Psoas muscle (tissue), 8 donors: ENCODE measurements around the gene TPD52L1. TPM values are rescaled to one million over a fixed set of nuclear protein-coding genes. Genes with fewer than 3 reads are reported as not detected.

ENCODE experiments used
- ATAC-seq, 4 donors: fragments of 200-7000 bp; cut with Tn5 transposase; one replicate each; pipeline ENCODE4 v1.9.1; 2020; ENCODE audit warnings: moderate library complexity in 3 of 4, mild to moderate bottlenecking in 2 of 4
- DNase-seq, 2 donors: peaks; one replicate each; pipeline ENCODE4 v3.0.0-alpha.2; 2020
- H3K27ac ChIP-seq: fragments of 200-600 bp; one replicate; pipeline ENCODE4 v1.8.0; 2022
- H3K27me3 ChIP-seq, 3 donors: fragments of 200-600 bp in 1 of 3; one replicate each; pipeline versions ENCODE4 v1.6.1 to v1.8.0; 2013 to 2022; ENCODE audit warnings: low read length in 2 of 3, mild to moderate bottlenecking in 2 of 3, moderate library complexity in 1 of 3; ENCODE audit not compliant: insufficient read depth in 3 of 3
- H3K36me3 ChIP-seq, 2 donors: fragments of 200-600 bp in 1 of 2; one replicate each; pipeline versions ENCODE4 v1.6.1 to v1.8.0; 2013 to 2022; ENCODE audit warnings: low read depth in 1 of 2, mild to moderate bottlenecking in 1 of 2, moderate library complexity in 1 of 2; ENCODE audit not compliant: insufficient read depth in 1 of 2
- H3K4me1 ChIP-seq: fragments of 200-600 bp; one replicate; pipeline ENCODE4 v1.8.0; 2022
- H3K4me3 ChIP-seq: fragments of 200-600 bp; one replicate; pipeline ENCODE4 v1.8.0; 2022; ENCODE audit warnings: mild to moderate bottlenecking
- H3K9me3 ChIP-seq: fragments of 200-600 bp; one replicate; pipeline ENCODE4 v1.8.0; 2022
- CTCF ChIP-seq: fragments of 200-600 bp; IDR thresholded peaks from one replicate; pipeline ENCODE4 v1.8.0; 2022; ENCODE audit warnings: antibody characterized with exemption
- WGBS, 3 donors: extraction: QIAGEN DNeasy Blood & Tissue Kit; methylation state at CpG; one replicate each; pipeline versions ENCODE4 v1.1.6 to v1.1.7; 2013; 5-methylcytosine and 5-hydroxymethylcytosine counted together
- intact Hi-C, 2 donors: fragments of 100-400 bp; cut with DNase I; formaldehyde crosslinking; loops; one replicate each; pipeline versions ENCODE4 v1.11.0 to v1.14.2; 2022
- polyA plus RNA-seq, 3 donors: library from polyadenylated mRNA; stranded (reverse); fragments of 200-250 nt; gene quantifications; one replicate each; pipeline ENCODE4 v1.2.3, GENCODE V29; 2013
- total RNA-seq, 4 donors: library from RNA; stranded (reverse); fragmentation: NEBNext Ultra II Directional in 2 of 4; extraction: Animal tissue kit (Norgen Biotek cat#: 25700) in 2 of 4; gene quantifications; one replicate each; pipeline versions ENCODE4 v1.2.1 to v1.2.4, GENCODE V29; 2021 to 2023
- donor health status: healthy with polysubstance abuse.
- donor health status: DM: no; HTN: no; CAD: no; lungs with moderate emphysema.
- donor health status: Bipolar disorder and iron deficiency.
- donor health status: healthy.
- donor health status: DM: yes; HTN: yes; CAD: no.
- donor health status: DM: no; HTN: no; CAD: no.
- donor health status: DM: no; HTN: no; CAD: no.
- donor health status: DM: yes; HTN: yes; CAD: no.

TPD52L1 gene
- total and polyA plus RNA-seq, 7 donors, result 51.8 to 150 (median 106) TPM

GRCh38 chr6:125304970-125305660 lies 151.5 kb downstream of the TPD52L1 start:
- no peaks in the 10 kb centered on the region for H3K9me3 ChIP-seq
- 82 to 88% (median 87%) methylated on average over 3 of the region's 3 CpGs for WGBS, 3 donors

GRCh38 chr6:125306756-125307149 lies 153.2 kb downstream of the TPD52L1 start:
- ATAC-seq (no peak), DNase-seq (no peak)
- H3K4me3 ChIP-seq, result no peak overlapping the region
- H3K4me1 ChIP-seq, result no peaks in the 10 kb centered on the region
- intact Hi-C loops, result loop anchor here in 1 of 2 donors (5.0 kb wide), 1 partner anchor 651 kb away; the partner anchor contains the start of gene HINT3
- no peak overlapping the region for H3K27ac ChIP-seq
- no peaks in the 10 kb centered on the region for H3K36me3 ChIP-seq
- TF ChIP-seq CTCF, result no peak
- 81 to 88% (median 83%) methylated on average over 3 of the region's 3 CpGs for WGBS, 3 donors
- H3K27me3 ChIP-seq, result no peaks in the 10 kb centered on the region
- H3K9me3 ChIP-seq, result no peaks in the 10 kb centered on the region

More at GRCh38 chr6:125304970-125305660, 151.5 kb downstream of the TPD52L1 start:
- Histone ChIP-seq H3K4me1 (peaks cover 9% of the 10 kb centered on the region), H3K4me3 (no peak overlapping the region), H3K27ac (no peak overlapping the region), H3K27me3 (no peaks in the 10 kb centered on the region), H3K36me3 (peaks cover 0 to 4% of the 10 kb centered on the region in 2 donors)
- no peak for TF ChIP-seq CTCF
- ATAC-seq, result no peak
- intact Hi-C loops, result loop anchor here (5.0 kb wide), 2 partner anchors 153 to 652 kb away; partner anchors contain the start of genes HINT3 (in 1 of the 2) and TPD52L1 (in 1 of the 2)
- DNase-seq, result no peak

GRCh38 chr6:125307150-125307838 lies 153.7 kb downstream of the TPD52L1 start:
- H3K4me1 ChIP-seq, result no peaks in the 10 kb centered on the region
- H3K4me3 ChIP-seq, result no peak overlapping the region
- 79 to 87% (median 83%) methylated on average over 6 of the region's 6 CpGs for WGBS, 3 donors
- no peak for DNase-seq
- ATAC-seq, result peak; percentile 73 to 79 (median 76)
- H3K36me3 ChIP-seq, result no peaks in the 10 kb centered on the region
- H3K9me3 ChIP-seq, result no peaks in the 10 kb centered on the region
- no peaks in the 10 kb centered on the region for H3K27me3 ChIP-seq
- H3K27ac ChIP-seq, result peak overlapping the region; percentile 64
- TF ChIP-seq CTCF, result no peak
- intact Hi-C loops, result loop anchor here in 1 of 2 donors (5.0 kb wide), 1 partner anchor 650 kb away; the partner anchor contains the start of gene HINT3

GRCh38 chr6:125307964-125308615 lies 154.5 kb downstream of the TPD52L1 start:
- Histone ChIP-seq H3K27ac (peak overlapping the region; percentile 64), H3K36me3 (no peaks in the 10 kb centered on the region), H3K4me3 (no peak overlapping the region), H3K4me1 (no peaks in the 10 kb centered on the region), H3K9me3 (no peaks in the 10 kb centered on the region), H3K27me3 (no peaks in the 10 kb centered on the region)
- DNase-seq (no peak), ATAC-seq (peak; percentile 72 to 87 (median 80))
- WGBS, 3 donors, result 27 to 38% (median 32%) methylated on average over 6 of the region's 6 CpGs
- intact Hi-C loops, result loop anchor here in 1 of 2 donors (5.0 kb wide), 1 partner anchor 649 kb away; the partner anchor contains the start of gene HINT3
- TF ChIP-seq CTCF, result no peak
